ENCODE measurements around the gene MINDY4. TPM values are rescaled to one million over a fixed set of nuclear protein-coding genes. Genes with fewer than 3 reads are reported as not detected.

The MINDY4 gene
- total and polyA plus RNA-seq, 2 of the 13 experiments (the other 11 are each of a cell fraction or from before 2014, with no cell fraction given): not detected

DNA sequence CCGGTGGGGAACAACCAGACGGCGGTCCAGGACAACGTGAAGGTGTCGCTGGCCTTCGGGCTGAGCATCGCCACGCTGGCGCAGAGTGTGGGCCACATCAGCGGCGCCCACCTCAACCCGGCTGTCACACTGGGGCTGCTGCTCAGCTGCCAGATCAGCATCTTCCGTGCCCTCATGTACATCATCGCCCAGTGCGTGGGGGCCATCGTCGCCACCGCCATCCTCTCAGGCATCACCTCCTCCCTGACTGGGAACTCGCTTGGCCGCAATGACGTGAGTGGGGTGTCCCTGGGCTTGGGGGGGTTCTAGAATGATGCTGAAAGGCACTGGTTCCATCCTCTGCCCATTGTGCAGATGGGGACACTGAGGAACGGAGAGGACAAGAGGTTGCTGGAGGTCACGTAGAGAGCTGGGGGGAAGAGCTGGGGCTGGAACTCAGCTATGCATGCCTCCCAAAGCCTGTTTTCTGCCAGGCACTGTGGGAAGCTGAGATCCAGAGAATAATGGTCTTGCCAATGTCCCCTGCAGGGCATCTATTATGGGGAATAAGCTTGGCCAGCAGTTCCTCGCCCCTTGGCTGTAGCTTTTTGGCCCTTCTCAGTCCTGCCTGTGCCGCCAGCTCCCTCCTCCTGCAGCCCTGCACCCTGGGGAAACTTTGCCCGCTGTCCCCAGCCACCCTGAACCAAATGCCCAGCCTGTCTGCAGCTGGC lies 141.0 kb downstream of the MINDY4 start:
- Histone ChIP-seq H2AFZ (ENCODE audit: low read length) (no peak overlapping the region), H3K36me3 (replicated peaks in 1 of 2; ENCODE audit: control insufficient read depth in 1 of 2, insufficient read depth in 2 of 2, low read length in 2 of 2) (no peaks in the 10 kb centered on the region), H3K9ac (ENCODE audit: insufficient read depth, low read depth, low read length) (no peak overlapping the region), H3K79me2 (ENCODE audit: insufficient read depth, low read length) (no peaks in the 10 kb centered on the region), H3K27ac (ENCODE audit: extremely low read length, insufficient read depth, low read length) (no peak overlapping the region), H3K9me3 (ENCODE audit: low read length) (no peaks in the 10 kb centered on the region), H3K4me3 (replicated peaks in 1 of 3; ENCODE audit: insufficient read depth in 1 of 3, low read depth in 2 of 3, low read length in 3 of 3) (no peak overlapping the region), H3K4me1 (ENCODE audit: insufficient read depth, low read length) (no peaks in the 10 kb centered on the region), H4K20me1 (ENCODE audit: insufficient read depth, low read length) (no peaks in the 10 kb centered on the region), H3K27me3 (ENCODE audit: control insufficient read depth in 1 of 2, insufficient read depth in 2 of 2, low read length in 2 of 2) (peaks cover 6 to 10% of the 10 kb centered on the region in 2 experiments; a peak in 3 of 5 replicates), H3K4me2 (ENCODE audit: low read depth, low read length) (no peak overlapping the region)
- TF ChIP-seq, protein P1, sequence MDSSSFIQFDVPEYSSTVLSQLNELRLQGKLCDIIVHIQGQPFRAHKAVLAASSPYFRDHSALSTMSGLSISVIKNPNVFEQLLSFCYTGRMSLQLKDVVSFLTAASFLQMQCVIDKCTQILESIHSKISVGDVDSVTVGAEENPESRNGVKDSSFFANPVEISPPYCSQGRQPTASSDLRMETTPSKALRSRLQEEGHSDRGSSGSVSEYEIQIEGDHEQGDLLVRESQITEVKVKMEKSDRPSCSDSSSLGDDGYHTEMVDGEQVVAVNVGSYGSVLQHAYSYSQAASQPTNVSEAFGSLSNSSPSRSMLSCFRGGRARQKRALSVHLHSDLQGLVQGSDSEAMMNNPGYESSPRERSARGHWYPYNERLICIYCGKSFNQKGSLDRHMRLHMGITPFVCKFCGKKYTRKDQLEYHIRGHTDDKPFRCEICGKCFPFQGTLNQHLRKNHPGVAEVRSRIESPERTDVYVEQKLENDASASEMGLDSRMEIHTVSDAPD (CRISPR knock-in tag; IDR thresholded peaks at IDR 0.05): no peak
- TF ChIP-seq PLSCR1 (CRISPR knock-in tag; IDR thresholded peaks at IDR 0.05; ENCODE audit: borderline replicate concordance): no peak
- no peak for TF ChIP-seq KLF13 (CRISPR knock-in tag; IDR thresholded peaks at IDR 0.05)
- no peak for TF ChIP-seq ZSCAN21 (CRISPR knock-in tag; IDR thresholded peaks at IDR 0.05; ENCODE audit: borderline replicate concordance)
- DNase-seq (ENCODE audit: low spot score): no peak
- intact Hi-C loops (cut with micrococcal nuclease; ENCODE audit: unreplicated experiment): no loop called here
- CTCF ChIA-PET (ENCODE audit: low intra/inter-chr PET ratio, low total read pairs): no interaction called here
- in situ Hi-C loops (cut with HindIII; ENCODE audit: extremely low pct_ligation_motif_present, low pct_unique_long_range_greater_than_20kb): no loop called here
- no peak for FAIRE-seq
- 66% methylated on average over 15 of the region's 26 CpGs for WGBS (ENCODE audit: low lambda C conversion rate)
- POLR2A ChIA-PET: no interaction called here
- no TSS peak for BruUV-seq (replicated peaks)
- ATAC-seq: no peak

DNA sequence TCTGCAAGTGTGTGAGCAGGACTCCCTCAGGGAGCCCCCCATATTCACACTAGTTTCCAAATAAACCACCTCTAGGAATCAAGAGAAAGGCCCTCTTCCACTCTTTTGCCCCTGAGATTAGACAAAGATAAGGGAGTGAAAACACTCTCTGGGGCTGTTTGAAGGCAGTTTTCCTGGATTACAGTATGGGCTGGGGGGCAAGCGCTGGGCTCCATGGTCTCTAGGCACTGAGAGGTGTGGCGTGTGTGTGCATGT lies 141.4 kb downstream of the MINDY4 start:
- BruUV-seq (replicated peaks): no TSS peak
- no peaks in the 10 kb centered on the region for H4K20me1 ChIP-seq (ENCODE audit: insufficient read depth, low read length)
- in situ Hi-C loops (cut with HindIII; ENCODE audit: extremely low pct_ligation_motif_present, low pct_unique_long_range_greater_than_20kb): no loop called here
- H3K27ac ChIP-seq (ENCODE audit: extremely low read length, insufficient read depth, low read length): no peak overlapping the region
- no peaks in the 10 kb centered on the region for H3K4me1 ChIP-seq (ENCODE audit: insufficient read depth, low read length)
- ChIA-PET CTCF (ENCODE audit: low intra/inter-chr PET ratio, low total read pairs) (no interaction called here), POLR2A (no interaction called here)
- H2AFZ ChIP-seq (ENCODE audit: low read length): no peak overlapping the region
- no peak overlapping the region for H3K9ac ChIP-seq (ENCODE audit: insufficient read depth, low read depth, low read length)
- peaks cover 6 to 10% of the 10 kb centered on the region in 2 experiments; a peak in 3 of 5 replicates for H3K27me3 ChIP-seq (ENCODE audit: control insufficient read depth in 1 of 2, insufficient read depth in 2 of 2, low read length in 2 of 2)
- H3K4me2 ChIP-seq (ENCODE audit: low read depth, low read length): no peak overlapping the region
- TF ChIP-seq FOXC1 (CRISPR knock-in tag; IDR thresholded peaks at IDR 0.05; ENCODE audit: borderline replicate concordance): no peak
- TF ChIP-seq POLR2G (IDR thresholded peaks at IDR 0.05; ENCODE audit: low read depth, low read length): no peak
- no peak for TF ChIP-seq ZNF235 (CRISPR knock-in tag; IDR thresholded peaks at IDR 0.05; ENCODE audit: borderline replicate concordance)
- TF ChIP-seq DNMT1 (CRISPR knock-in tag; IDR thresholded peaks at IDR 0.05): no peak
- FAIRE-seq (no peak), ATAC-seq (no peak), DNase-seq (ENCODE audit: low spot score) (no peak)
- H3K9me3 ChIP-seq (ENCODE audit: low read length): no peaks in the 10 kb centered on the region
- intact Hi-C loops (cut with micrococcal nuclease; ENCODE audit: unreplicated experiment): no loop called here
- H3K36me3 ChIP-seq (replicated peaks in 1 of 2; ENCODE audit: control insufficient read depth in 1 of 2, insufficient read depth in 2 of 2, low read length in 2 of 2): no peaks in the 10 kb centered on the region
- 57% methylated on average over 2 of the region's 2 CpGs for WGBS (ENCODE audit: low lambda C conversion rate)
- H3K4me3 ChIP-seq (replicated peaks in 1 of 3; ENCODE audit: insufficient read depth in 1 of 3, low read depth in 2 of 3, low read length in 3 of 3): no peak overlapping the region
- H3K79me2 ChIP-seq (ENCODE audit: insufficient read depth, low read length): no peaks in the 10 kb centered on the region

Data from HepG2 (cell line).